RPMI7951 (cell line): ENCODE results near the gene TLNRD1. TPM values are rescaled to one million over a fixed set of nuclear protein-coding genes. Genes with fewer than 3 reads are reported as not detected.
"Not testable (repeated sequence)": the region's sequence is repeated elsewhere in the genome, so short reads cannot be mapped to it uniquely, and the experiment has no call there.

Experiments
- DNase-seq: peaks from one replicate; pipeline ENCODE4 v3.0.0-alpha.2; 2012; ENCODE audit warnings: low read depth
- total RNA-seq: library from RNA; depleted of rRNA; stranded (reverse); fragments of >200 nt; shearing (Covaris generic); gene quantifications from 2 replicates; pipeline ENCODE4 v1.2.3, GENCODE V29; 2014; rRNA removed

Gene TLNRD1
- 7.0 and 10.4 TPM in 2 replicates for total RNA-seq

DNA sequence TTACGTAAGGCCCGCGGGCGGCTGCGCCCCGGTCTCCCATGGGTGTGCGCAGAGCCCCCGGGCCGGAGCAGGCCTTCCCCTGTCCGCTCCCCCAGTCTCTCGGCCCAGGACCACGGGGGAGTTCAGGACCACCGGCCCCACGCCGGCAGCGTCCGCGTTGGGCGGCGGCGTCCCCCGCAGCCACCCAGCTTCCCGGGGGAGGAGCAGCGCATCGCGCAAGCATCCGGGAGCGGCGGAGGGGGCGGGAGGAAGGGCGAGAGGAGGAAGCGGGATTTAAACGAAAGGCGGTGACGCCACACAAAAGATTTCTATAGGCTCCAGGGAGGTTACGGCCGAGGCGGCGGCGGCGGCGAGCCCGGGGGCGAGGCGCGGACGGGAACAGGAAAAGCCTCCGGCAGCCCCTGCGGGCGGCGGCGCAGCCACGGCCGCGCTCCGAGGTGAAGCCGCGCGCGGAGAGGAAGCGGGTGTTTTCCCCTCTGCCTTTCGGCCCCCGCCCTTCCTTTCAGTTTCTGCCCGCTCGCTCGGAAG, at the start of gene TLNRD1:
Gene TLNRD1, plus strand, starts transcription at position 300 of the 528 bp plus-strand sequence. CDS start 1,349 bp downstream, outside the sequence.
- peak; percentile 93 for DNase-seq

DNA sequence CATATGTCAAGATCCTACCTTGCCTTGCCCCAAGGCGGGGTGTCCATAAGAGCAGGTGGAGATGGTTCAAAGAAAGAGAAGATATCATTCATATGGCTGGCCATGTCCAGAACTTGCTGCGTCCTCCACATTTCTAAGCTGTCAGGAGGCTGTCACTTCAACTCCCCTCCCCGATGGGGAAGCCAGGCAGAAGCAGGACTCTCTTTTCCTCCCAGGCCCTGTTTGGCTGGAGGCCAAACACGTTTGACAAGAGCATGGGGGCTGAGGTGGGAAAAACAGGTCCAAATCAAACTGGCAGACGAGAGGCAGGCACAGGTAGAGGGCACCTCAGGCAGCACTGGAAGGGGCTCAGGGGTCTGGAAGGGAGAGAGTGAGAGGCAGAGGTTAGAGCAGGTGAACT, 48.8 kb upstream of the TLNRD1 start:
- no peak for DNase-seq

GRCh38 chr15:80953001-80953952, 47.4 kb upstream of the TLNRD1 start:
- no peak for DNase-seq

- no peak for DNase-seq
Measured at GRCh38 chr15:80953953-80954778, 46.6 kb upstream of the TLNRD1 start.

- DNase-seq: peak; percentile 96
Measured at GRCh38 chr15:80955571-80956452, 44.9 kb upstream of the TLNRD1 start.

DNA sequence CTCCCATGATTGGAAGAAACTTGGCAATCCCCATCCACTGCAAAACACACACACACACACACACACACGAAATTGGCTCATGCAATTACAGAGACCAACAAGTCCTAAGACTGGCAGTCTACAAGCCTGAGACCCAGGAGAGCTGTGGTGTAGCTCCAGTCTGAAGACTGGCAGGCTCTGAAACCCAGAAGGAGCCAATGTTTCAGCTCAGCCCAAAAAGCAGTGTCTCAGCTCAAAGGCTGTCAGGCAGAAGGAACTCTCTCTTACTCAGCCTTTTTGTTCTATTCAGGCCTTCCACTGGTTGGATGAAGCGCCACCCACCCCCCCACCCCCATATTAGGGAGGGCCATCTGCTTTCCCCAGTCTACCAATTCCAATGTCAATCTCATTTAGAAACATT, 43.2 kb upstream of the TLNRD1 start:
- no peak for DNase-seq

DNA sequence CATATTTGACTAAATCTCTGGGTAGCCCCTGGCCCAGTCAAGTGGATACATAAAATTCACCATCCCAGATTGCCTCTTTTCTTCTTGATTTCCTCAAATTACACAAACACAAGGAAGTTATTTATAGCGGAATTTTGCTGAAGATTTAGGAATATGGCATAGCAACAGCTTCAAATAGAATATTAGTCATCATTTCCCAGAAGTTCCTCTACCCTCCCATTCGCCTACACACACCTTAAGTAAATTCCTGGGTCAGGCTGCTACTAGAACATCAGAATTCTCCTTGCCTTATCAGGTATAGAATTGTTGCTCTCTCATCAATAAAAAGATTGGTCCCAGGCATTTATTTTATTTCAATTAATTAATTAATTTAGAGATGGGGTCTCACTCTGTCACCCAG, 42.7 kb upstream of the TLNRD1 start:
- no peak for DNase-seq

- DNase-seq: no peak
Measured at GRCh38 chr15:80958818-80959495, 41.8 kb upstream of the TLNRD1 start.

- not testable (repeated sequence) for DNase-seq
Measured at GRCh38 chr15:80965454-80965853, 35.3 kb upstream of the TLNRD1 start.

DNA sequence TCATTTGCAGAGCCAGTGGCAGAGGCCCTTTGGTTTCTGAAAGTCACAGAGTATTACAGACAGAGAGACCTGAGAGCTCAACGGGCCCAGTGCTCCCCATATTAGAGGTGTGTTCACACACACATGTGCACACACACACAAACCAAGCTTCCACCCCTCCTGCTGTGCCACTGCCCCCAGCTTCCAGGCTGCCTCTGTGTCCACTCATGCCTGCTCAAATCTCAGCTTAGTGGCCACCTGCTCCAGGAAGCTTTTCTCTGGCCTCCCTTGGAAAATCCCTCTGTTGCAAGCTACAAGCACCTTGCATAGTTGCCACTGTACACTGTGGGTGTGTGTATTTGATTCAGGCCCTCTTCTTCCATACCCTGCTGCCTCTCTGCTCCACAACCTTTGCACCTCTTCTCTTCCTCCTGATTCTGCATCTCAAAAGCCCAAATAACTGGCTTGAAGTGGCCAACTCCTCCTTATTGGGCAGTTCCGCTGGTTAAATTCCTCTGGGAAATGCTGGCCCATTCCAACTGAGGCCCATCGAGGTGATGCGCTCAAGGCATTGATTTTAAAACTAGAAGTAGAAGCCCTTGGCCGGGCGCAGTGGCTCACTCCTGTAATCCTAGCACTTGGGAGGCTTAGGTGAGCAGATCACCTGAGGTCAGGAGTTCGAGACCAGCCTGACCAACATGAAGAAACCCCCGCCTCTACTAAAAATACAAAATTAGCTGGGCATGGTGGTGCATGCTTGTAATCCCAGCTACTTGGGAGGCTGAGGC, 34.1 kb upstream of the TLNRD1 start:
- DNase-seq: no peak

DNA sequence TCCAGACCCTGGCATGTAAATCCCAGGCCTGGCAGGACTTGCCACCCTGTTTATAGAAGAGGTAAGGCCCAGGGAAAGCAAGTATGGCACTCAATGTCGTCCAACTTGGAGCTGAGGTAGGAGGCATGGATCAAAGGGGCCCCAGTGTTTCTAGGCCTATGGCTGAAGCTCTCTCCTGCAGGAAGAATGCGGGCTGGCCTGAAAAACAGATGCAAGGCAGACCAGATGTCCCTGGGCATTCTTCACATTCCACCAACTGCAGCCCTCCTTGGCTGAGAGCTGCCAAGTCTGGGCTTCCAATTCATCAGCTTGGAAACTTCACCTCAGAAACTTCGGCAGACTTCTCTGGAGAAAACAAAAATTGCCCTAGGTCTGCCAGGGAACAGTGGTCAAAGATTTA, 33.3 kb upstream of the TLNRD1 start:
- DNase-seq: peak; percentile 83

- no peak for DNase-seq
Measured at GRCh38 chr15:80967991-80968510, 32.7 kb upstream of the TLNRD1 start.

GRCh38 chr15:80969316-80969715, 31.4 kb upstream of the TLNRD1 start:
- no peak for DNase-seq

GRCh38 chr15:80970018-80970657, 30.6 kb upstream of the TLNRD1 start:
- peak; percentile 60 for DNase-seq

DNA sequence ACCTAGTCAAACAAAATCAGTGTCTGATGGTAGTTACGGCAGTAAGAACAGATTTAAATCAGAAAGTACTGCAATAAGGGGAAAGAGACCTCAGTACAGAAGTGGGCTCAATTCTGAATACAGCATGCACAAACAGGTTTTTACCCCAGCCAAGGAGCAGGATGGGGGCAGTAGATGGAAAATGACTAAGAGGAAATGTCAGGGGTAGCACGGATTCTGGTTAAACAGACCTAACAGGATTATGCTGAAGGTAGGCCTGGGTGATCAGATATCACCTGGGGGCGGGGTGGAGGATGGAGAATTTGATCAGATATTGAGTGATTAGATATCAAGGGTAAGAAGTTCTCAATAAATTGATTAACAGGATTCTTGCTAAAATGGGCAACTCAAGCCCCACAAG, 30.1 kb upstream of the TLNRD1 start:
- DNase-seq: no peak

DNA sequence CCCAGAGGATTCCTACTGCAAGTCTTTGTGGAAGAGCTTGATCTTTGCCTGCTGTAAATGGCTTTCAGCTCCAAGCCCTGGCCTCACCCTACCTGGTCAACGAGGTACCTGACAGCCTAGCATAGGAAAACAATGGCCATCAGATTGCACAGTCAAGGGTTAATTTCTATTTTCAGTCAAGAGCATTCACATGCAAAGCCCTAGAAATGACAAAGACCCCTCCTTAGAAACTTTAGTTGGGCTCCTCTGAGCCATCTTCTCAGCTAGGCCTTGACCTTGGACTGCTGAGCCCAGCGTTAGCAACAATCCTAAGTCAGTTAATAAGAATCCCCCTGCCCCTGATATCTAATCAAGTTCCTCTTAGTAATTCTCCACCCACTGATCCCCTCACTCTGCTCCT, 29.6 kb upstream of the TLNRD1 start:
- DNase-seq: no peak

DNA sequence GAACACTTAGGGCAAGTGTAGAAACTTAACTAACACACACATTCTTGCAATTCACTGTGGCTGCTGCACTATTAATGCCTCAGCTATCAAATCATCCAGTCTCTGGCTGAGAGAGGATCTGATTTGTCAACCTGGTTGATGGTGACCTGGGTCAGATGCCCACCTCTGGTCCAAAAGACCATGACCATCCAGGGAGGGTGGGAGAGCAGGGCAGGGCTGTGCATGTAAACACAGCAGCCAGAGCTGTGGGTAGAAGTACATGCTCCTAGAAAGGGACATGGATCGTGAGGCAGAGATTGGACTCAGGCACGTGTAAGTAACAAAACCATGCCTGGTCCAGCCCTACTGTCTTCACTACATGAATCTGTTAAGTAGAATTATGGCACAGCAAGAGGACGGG, 28.4 kb upstream of the TLNRD1 start:
- DNase-seq: no peak

GRCh38 chr15:80974914-80975313, 25.8 kb upstream of the TLNRD1 start:
- no peak for DNase-seq

- no peak for DNase-seq
Measured at GRCh38 chr15:80976851-80977250, 23.9 kb upstream of the TLNRD1 start.
